Thoracic aorta (tissue), 2 donors: ENCODE data around the gene CFAP46. TPM values are rescaled to one million over a fixed set of nuclear protein-coding genes. Genes with fewer than 3 reads are reported as not detected.

Source experiments
- ATAC-seq: fragments of 150-250 bp; one replicate; pipeline ENCODE4 v1.8.0; 2017; ENCODE audit warnings: low read depth; ENCODE audit not compliant: insufficient number of reproducible peaks, low FRiP score
- DNase-seq: peaks from one replicate; pipeline ENCODE4 v3.0.0-alpha.2; 2020; ENCODE audit warnings: low spot score
- H3K27ac ChIP-seq, 2 donors: fragments of 200-600 bp; sonication (generic); 1 replicate in 1 of 2; 2 replicates in 1 of 2; pipeline ENCODE4 v1.5.1; 2016; ENCODE audit warnings: mild to moderate bottlenecking in 2 of 2, moderate library complexity in 2 of 2
- H3K27me3 ChIP-seq: fragments of 200-600 bp; sonication (generic); replicated peaks from 2 replicates; pipeline ENCODE4 v1.6.0; 2016; ENCODE audit warnings: mild to moderate bottlenecking; ENCODE audit not compliant: insufficient read depth
- H3K36me3 ChIP-seq: fragments of 200-600 bp; sonication (generic); one replicate; pipeline ENCODE4 v1.5.1; 2016
- H3K4me1 ChIP-seq, 2 donors: fragments of 200-600 bp; sonication (generic); 1 replicate in 1 of 2; 2 replicates in 1 of 2; pipeline versions ENCODE4 v1.5.1 to v1.6.0; 2016; ENCODE audit warnings: low read depth in 2 of 2, mild to moderate bottlenecking in 1 of 2; ENCODE audit not compliant: control insufficient read depth in 1 of 2
- H3K4me3 ChIP-seq: fragments of 200-600 bp; sonication (generic); 2 replicates; pipeline ENCODE4 v1.5.1; 2016; ENCODE audit warnings: mild to moderate bottlenecking
- H3K9me3 ChIP-seq: fragments of 200-600 bp; sonication (generic); 2 replicates; pipeline ENCODE4 v1.5.1; 2016
- total RNA-seq, 2 donors: library from RNA; depleted of rRNA; stranded (reverse); fragments of >200 nt; gene quantifications; one replicate each; pipeline versions ENCODE4 v1.1.0 to v1.2.3, GENCODE V29; 2016
- TF ChIP-seq, protein P1 (sequence below): fragments of 200-600 bp; sonication (generic); IDR thresholded peaks from one replicate; pipeline ENCODE4 v1.5.1; 2019; ENCODE audit warnings: antibody characterized with exemption

The CFAP46 gene
- total RNA-seq, 2 donors from 2014 or later = not detected

DNA sequence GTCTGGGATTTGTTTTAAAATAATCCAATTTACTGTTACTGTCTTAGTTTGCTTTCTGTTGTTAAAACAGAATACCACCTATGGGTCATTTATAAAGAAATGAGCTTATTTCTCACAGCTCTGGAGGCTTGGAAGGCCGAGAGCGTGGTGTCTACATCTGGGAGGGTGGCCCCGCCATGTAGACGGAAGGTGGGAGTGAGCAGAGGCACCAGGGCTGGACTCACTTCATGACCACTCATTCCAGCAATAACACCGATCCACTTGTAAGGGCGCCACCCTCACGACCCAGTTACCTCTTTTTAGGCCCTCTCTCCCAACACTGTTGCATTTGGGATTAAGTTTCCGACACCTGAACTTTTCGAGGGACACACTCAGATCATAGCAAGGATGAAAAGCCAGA is 36.2 kb upstream of the CFAP46 start:
- ATAC-seq = no peak
- no peak overlapping the region for H3K27ac ChIP-seq
- H3K9me3 ChIP-seq = no peaks in the 10 kb centered on the region
- TF ChIP-seq, protein P1, sequence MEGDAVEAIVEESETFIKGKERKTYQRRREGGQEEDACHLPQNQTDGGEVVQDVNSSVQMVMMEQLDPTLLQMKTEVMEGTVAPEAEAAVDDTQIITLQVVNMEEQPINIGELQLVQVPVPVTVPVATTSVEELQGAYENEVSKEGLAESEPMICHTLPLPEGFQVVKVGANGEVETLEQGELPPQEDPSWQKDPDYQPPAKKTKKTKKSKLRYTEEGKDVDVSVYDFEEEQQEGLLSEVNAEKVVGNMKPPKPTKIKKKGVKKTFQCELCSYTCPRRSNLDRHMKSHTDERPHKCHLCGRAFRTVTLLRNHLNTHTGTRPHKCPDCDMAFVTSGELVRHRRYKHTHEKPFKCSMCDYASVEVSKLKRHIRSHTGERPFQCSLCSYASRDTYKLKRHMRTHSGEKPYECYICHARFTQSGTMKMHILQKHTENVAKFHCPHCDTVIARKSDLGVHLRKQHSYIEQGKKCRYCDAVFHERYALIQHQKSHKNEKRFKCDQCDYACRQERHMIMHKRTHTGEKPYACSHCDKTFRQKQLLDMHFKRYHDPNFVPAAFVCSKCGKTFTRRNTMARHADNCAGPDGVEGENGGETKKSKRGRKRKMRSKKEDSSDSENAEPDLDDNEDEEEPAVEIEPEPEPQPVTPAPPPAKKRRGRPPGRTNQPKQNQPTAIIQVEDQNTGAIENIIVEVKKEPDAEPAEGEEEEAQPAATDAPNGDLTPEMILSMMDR = no peak
- no peaks in the 10 kb centered on the region for H3K27me3 ChIP-seq
- no peak overlapping the region for H3K4me3 ChIP-seq
- no peak for DNase-seq
- H3K4me1 ChIP-seq = no peaks in the 10 kb centered on the region
- H3K36me3 ChIP-seq = no peaks in the 10 kb centered on the region

DNA sequence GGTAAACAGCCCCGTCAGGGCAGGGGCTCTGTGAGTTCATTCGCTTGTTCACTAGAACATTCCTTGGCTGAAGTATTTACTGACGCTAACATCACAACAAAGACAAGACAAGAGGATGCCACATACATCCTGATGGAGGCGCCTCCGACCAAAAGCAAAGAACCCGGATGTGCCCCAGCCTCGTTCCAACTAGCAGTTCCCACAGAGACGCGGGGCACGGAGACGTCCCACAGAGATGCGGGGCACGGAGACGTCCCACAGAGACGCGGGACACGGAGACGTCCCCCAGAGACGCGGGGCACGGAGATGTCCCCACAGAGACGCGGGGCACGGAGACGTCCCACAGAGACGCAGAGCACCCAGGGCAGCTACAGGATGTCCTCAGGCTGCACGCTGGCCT is 35.4 kb upstream of the CFAP46 start:
- TF ChIP-seq, protein P1 = no peak
- Histone ChIP-seq H3K27ac (no peak overlapping the region), H3K4me3 (no peak overlapping the region), H3K27me3 (no peaks in the 10 kb centered on the region), H3K4me1 (no peaks in the 10 kb centered on the region), H3K9me3 (no peaks in the 10 kb centered on the region), H3K36me3 (no peaks in the 10 kb centered on the region)
- DNase-seq (no peak), ATAC-seq (no peak)

DNA sequence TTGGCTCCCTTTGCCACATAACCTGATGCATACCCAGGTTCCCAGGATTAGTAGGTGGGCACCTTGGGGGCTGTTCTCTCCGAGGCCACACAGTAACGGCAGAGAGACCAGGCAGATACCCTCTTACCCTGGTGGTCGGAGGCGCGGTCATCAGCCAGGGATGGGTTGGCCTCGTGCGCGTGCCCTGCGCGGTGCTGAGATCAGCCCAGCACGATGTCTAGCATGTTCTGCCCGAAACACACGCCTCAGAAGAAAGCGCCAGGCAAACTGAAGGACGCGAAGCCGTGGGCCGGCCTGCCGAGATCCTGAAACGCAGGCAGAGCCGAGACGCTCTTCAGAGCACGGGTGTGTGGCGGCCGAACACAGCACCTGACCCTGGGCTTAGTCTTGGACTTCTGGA is 34.7 kb upstream of the CFAP46 start:
- no peak for ATAC-seq
- H3K27me3 ChIP-seq = no peaks in the 10 kb centered on the region
- H3K4me3 ChIP-seq = no peak overlapping the region
- H3K36me3 ChIP-seq = no peaks in the 10 kb centered on the region
- TF ChIP-seq, protein P1 = no peak
- H3K4me1 ChIP-seq = no peaks in the 10 kb centered on the region
- no peak for DNase-seq
- no peaks in the 10 kb centered on the region for H3K9me3 ChIP-seq
- no peak overlapping the region for H3K27ac ChIP-seq

DNA sequence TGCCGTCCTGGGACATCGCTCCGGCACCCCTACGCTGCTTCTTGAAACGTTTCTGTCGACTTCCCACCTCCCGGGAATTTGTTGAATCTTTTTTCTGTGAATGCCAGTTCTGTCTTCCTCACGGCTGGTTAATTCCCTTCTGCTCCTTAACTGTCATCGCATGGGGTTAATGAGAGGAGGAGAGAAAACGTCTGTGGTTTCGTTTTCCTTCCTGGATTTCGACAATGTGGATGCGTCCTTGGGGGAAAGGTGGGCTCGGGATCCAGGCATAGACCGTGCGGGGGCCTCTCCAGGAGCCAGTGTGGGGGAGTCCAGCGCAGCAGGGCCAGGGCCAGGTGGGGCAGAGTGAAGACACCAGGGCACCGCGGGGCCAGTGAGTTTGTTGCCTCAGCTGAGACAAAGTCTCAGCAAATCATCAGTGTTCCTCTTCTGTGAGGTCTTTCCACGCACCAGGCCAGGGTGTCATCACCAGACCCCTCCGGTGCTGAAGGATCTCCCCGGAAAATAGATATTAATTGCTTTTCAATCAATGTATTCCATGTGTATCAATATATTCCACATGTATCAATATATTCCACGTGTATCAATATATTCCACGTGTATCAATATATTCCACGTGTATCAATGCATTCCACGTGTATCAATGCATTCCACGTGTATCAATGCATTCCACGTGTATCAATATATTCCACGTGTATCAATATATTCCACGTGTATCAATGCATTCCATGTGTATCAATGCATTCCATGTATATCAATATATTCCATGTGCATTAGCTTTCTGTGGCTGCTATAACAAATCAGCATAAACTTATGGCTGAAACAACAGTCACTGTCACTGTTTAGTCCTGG is 33.7 kb upstream of the CFAP46 start:
- TF ChIP-seq, protein P1 = no peak
- DNase-seq (no peak), ATAC-seq (no peak)
- Histone ChIP-seq H3K9me3 (no peaks in the 10 kb centered on the region), H3K4me1 (no peaks in the 10 kb centered on the region), H3K4me3 (no peak overlapping the region), H3K27me3 (no peaks in the 10 kb centered on the region), H3K27ac (no peak overlapping the region), H3K36me3 (no peaks in the 10 kb centered on the region)

DNA sequence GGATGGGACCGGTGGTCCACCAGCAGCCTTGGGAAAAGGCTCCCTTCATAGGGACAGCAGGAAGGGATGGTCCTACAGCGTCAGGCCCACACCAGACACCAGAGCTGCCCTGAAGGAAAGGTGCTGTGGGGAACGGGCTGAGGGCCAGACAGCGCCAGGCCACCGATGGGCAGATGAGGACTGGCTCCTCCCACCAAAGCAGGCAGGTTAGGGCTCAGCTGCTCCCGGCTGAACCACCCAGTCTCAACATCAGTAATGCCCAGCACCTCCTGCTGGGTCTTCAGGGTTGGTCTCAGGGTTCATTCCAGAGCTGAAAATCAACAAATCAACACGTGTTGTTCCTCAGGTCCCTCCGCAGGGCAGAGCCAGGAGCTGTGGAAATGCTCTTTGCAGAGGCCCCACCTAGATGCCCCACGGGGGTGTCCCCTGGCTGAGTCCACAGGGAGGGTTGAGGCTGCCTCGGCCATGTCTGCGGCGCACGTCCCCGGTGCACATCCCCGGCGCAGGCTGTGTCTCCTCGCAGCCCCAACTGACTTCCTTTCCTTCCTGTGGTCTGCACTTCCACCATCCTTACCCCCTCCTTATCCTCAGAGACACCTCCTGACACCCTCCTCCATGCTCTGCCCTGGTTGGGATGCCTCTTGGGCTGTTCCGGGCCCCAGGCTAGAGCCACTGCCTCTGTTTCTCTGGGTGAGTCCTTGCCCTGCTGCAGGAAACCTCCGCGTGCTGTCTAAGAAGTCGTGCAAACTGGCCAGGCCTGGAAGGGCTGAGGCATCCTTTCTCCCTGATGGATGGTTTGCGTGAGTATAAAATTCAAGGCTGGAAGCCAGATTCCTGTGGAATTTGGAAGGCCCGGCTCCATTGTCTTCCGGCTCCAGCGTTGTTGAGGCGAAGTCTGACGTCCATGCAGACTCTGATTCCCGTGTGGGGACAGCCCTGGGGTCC is 32.8 kb upstream of the CFAP46 start:
- Histone ChIP-seq H3K9me3 (no peaks in the 10 kb centered on the region), H3K27me3 (no peaks in the 10 kb centered on the region), H3K36me3 (no peaks in the 10 kb centered on the region), H3K4me3 (no peak overlapping the region), H3K27ac (no peak overlapping the region), H3K4me1 (no peaks in the 10 kb centered on the region)
- TF ChIP-seq, protein P1 = no peak
- DNase-seq = no peak
- no peak for ATAC-seq
